KMS-11 (cell line): ENCODE data around the gene TWIST2.

ENCODE experiments used
- H2AFZ ChIP-seq: fragments of 200-600 bp; sonication (generic); 2 replicates; pipeline ENCODE4 v1.6.1; 2016; ENCODE audit warnings: antibody characterized with exemption, mixed run types, low read depth
- H3K27ac ChIP-seq: fragments of 200-600 bp; sonication (generic); 2 replicates; pipeline ENCODE4 v1.6.1; 2016; ENCODE audit warnings: mild to moderate bottlenecking, mixed run types
- H3K27me3 ChIP-seq: fragments of 200-600 bp; sonication (generic); 2 replicates; pipeline ENCODE4 v1.6.1; 2017; ENCODE audit warnings: mild to moderate bottlenecking, low read depth, mixed run types, moderate library complexity; ENCODE audit not compliant: insufficient read depth
- H3K36me3 ChIP-seq: fragments of 200-600 bp; sonication (generic); 2 replicates; pipeline ENCODE4 v1.6.1; 2017; ENCODE audit warnings: mild to moderate bottlenecking, mixed run types; ENCODE audit not compliant: insufficient read depth
- H3K4me1 ChIP-seq: fragments of 200-600 bp; sonication (generic); 2 replicates; pipeline ENCODE4 v1.6.1; 2016; ENCODE audit warnings: mild to moderate bottlenecking, low read depth, mixed run types; ENCODE audit not compliant: poor library complexity, severe bottlenecking
- H3K4me2 ChIP-seq: fragments of 200-600 bp; sonication (generic); 2 replicates; pipeline ENCODE4 v1.7.0; 2016; ENCODE audit warnings: mild to moderate bottlenecking, mixed run types
- H3K4me3 ChIP-seq: fragments of 200-600 bp; sonication (generic); IDR thresholded peaks from 2 replicates; pipeline ENCODE4 v1.6.1; 2017; ENCODE audit warnings: low read depth, low read length, mixed read lengths; ENCODE audit not compliant: insufficient read depth
- H3K79me2 ChIP-seq: fragments of 200-600 bp; sonication (generic); 2 replicates; pipeline ENCODE4 v1.6.1; 2016; ENCODE audit warnings: low read depth, mixed run types; ENCODE audit not compliant: insufficient read depth
- H3K9ac ChIP-seq: fragments of 200-600 bp; sonication (generic); 2 replicates; pipeline ENCODE4 v1.6.1; 2016; ENCODE audit warnings: mild to moderate bottlenecking, mixed run types
- H4K20me1 ChIP-seq: fragments of 200-600 bp; sonication (generic); 2 replicates; pipeline ENCODE4 v1.6.1; 2016; ENCODE audit warnings: mild to moderate bottlenecking, mixed run types; ENCODE audit not compliant: insufficient read depth
- TF ChIP-seq, protein P1 (sequence below): fragments of 200-600 bp; sonication (generic); conservative IDR thresholded peaks from 2 replicates; pipeline ENCODE4 v1.6.1; 2017; ENCODE audit warnings: low read depth, mild to moderate bottlenecking, antibody characterized with exemption, low read length, moderate library complexity, mixed read lengths

Gene TWIST2

DNA sequence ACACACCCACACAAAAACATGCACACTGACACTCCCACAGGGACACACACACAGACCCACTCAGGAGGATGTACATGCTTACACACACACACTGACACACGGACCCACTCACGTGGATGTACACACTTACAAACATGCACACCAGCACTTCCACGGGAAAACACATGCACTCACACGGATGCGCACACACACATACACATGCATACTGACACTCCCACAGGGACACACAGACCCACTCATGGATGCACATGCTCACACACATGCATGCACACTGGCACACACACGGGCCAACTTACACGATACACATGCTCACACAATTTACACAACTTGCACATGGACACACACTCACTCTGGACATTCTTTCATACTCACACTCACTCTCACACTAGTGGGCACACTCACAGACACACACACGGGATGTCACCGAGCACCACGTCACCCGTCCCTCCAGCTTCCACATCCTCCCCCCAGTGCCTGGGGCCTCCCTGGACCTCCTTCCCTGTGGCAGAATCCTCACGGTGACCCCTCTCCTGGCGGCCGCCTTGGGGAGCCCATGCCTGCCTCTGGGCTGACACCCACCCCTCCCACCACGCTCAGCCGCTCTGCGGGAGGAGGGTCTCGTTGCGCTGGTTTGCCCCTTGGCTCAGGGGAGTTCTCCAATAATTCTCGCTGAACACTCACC is 58.5 kb downstream of the TWIST2 start:
- no peaks in the 10 kb centered on the region for H3K36me3 ChIP-seq
- no peaks in the 10 kb centered on the region for H3K79me2 ChIP-seq
- TF ChIP-seq, protein P1, sequence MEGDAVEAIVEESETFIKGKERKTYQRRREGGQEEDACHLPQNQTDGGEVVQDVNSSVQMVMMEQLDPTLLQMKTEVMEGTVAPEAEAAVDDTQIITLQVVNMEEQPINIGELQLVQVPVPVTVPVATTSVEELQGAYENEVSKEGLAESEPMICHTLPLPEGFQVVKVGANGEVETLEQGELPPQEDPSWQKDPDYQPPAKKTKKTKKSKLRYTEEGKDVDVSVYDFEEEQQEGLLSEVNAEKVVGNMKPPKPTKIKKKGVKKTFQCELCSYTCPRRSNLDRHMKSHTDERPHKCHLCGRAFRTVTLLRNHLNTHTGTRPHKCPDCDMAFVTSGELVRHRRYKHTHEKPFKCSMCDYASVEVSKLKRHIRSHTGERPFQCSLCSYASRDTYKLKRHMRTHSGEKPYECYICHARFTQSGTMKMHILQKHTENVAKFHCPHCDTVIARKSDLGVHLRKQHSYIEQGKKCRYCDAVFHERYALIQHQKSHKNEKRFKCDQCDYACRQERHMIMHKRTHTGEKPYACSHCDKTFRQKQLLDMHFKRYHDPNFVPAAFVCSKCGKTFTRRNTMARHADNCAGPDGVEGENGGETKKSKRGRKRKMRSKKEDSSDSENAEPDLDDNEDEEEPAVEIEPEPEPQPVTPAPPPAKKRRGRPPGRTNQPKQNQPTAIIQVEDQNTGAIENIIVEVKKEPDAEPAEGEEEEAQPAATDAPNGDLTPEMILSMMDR: no peak
- H3K27ac ChIP-seq: no peak overlapping the region
- no peaks in the 10 kb centered on the region for H4K20me1 ChIP-seq
- no peaks in the 10 kb centered on the region for H3K4me1 ChIP-seq
- no peak overlapping the region for H2AFZ ChIP-seq
- no peak overlapping the region for H3K9ac ChIP-seq
- no peak overlapping the region for H3K4me2 ChIP-seq
- H3K27me3 ChIP-seq: no peaks in the 10 kb centered on the region
- H3K4me3 ChIP-seq: no peak overlapping the region

- Histone ChIP-seq H3K36me3 (no peaks in the 10 kb centered on the region), H3K4me1 (no peaks in the 10 kb centered on the region), H3K27ac (no peak overlapping the region), H3K4me3 (no peak overlapping the region), H3K4me2 (no peak overlapping the region), H3K79me2 (no peaks in the 10 kb centered on the region), H2AFZ (no peak overlapping the region), H3K9ac (no peak overlapping the region), H4K20me1 (no peaks in the 10 kb centered on the region), H3K27me3 (no peaks in the 10 kb centered on the region)
- TF ChIP-seq, protein P1: no peak
Observed at GRCh38 chr2:238906936-238907716, 59.2 kb downstream of the TWIST2 start.

DNA sequence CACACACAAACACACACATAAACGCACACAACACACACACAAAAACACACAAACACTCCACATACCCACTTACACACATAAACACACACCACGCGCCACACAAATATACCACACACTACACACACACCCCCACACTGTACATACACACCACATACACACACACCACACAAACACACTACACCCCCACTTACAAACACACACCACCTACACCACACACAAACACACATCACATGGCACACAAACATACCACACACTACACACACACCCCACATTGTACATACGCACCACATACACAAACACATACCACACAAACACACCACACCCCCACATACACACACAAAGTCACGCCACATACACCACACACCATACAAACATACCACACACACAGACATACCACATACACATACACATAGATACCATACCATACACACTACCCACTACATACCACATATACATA is 59.9 kb downstream of the TWIST2 start:
- H3K27me3 ChIP-seq: no peaks in the 10 kb centered on the region
- H2AFZ ChIP-seq: no peak overlapping the region
- no peak overlapping the region for H3K4me3 ChIP-seq
- no peaks in the 10 kb centered on the region for H3K4me1 ChIP-seq
- no peaks in the 10 kb centered on the region for H3K79me2 ChIP-seq
- no peaks in the 10 kb centered on the region for H3K36me3 ChIP-seq
- no peaks in the 10 kb centered on the region for H4K20me1 ChIP-seq
- H3K4me2 ChIP-seq: no peak overlapping the region
- H3K27ac ChIP-seq: no peak overlapping the region
- TF ChIP-seq, protein P1: no peak
- H3K9ac ChIP-seq: no peak overlapping the region

DNA sequence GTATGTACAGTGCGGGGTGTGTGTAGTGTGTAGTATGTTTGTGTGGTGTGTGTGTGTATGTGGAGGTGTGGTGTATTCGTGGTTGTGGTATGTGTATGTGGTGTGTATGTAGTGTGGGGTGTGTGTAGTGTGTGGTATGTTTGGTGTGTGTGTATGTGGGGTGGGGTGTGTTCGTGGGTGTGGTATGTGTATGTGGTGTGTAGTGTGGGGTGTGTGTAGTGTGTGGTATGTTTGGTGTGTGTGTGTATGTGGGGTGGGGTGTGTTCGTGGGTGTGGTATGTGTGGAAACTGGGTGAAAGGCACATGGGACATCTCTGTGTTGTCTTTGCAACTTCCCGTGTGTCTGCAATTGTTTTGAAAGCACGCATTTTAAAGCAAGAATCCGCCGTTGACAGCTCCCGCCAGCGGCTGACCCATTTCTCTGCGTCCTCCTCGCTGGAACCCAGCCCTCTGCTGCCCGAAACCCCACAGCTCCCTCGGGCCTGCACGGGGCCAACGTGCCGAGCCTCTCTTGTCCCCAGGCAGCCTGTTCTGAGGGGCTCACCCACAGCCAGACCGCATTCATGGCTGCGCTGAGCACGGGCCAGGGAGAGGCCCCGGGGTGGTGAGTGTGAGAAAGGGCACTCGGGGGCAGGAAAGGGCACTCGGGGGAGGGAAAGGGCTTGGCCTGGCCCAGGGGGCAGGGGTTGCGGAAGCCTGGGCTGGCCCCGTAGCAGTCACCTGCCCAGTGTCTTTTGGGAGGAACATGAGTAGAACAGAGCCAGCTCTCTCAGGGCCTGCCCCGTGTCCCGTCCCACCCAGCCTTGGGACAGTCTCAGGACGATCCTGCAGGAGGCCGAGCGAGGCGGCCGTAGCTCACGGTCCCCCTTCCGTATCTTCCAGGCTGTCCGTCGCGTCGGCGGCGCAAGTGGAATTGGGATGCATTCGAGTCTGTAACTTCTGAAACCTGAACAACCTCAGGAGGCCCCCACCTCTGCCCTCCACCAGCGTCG is 61.4 kb downstream of the TWIST2 start:
- no peaks in the 10 kb centered on the region for H3K27me3 ChIP-seq
- TF ChIP-seq, protein P1: no peak
- no peaks in the 10 kb centered on the region for H4K20me1 ChIP-seq
- H3K79me2 ChIP-seq: no peaks in the 10 kb centered on the region
- no peak overlapping the region for H3K4me3 ChIP-seq
- H3K27ac ChIP-seq: no peak overlapping the region
- H3K4me2 ChIP-seq: no peak overlapping the region
- H3K4me1 ChIP-seq: no peaks in the 10 kb centered on the region
- no peaks in the 10 kb centered on the region for H3K36me3 ChIP-seq
- no peak overlapping the region for H2AFZ ChIP-seq
- H3K9ac ChIP-seq: no peak overlapping the region
